OCI-M2 (cell line): ENCODE results near the gene TRABD2A.
A peak's percentile ranks its signal among the peaks of the same experiment; 100 is the strongest.
"Not testable (repeated sequence)": the region's sequence is repeated elsewhere in the genome, so short reads cannot be mapped to it uniquely, and the experiment has no call there.

Source experiments
- DNase-seq: peaks from one replicate; lab custom pipeline; 2025; ENCODE audit not compliant: unreplicated experiment; lab: John Stamatoyannopoulos, UW

TRABD2A gene

GRCh38 chr2:84880645-84881521, at the start of gene TRABD2A:
TRABD2A (minus strand) TSS chr2:84881084; CDS start chr2:84881039, 45 bp downstream.
- no peak for DNase-seq

DNA sequence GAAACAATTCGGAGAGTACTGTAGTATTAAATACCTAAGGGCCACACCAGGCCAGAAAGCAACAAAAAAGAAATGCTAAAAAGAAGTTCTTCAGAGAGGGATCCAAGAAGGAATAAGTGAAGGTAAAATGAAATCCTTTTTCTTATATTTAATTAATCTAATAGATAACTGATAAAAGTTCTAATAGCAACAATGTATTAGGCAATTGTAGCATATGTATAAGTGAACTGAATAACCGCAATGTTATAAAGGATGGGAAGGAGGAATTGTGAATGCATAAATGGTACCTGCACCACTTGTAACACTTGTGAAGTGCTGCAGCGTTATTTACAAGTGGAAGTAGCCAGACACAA, 46.4 kb upstream of the TRABD2A start:
- DNase-seq, result no peak

DNA sequence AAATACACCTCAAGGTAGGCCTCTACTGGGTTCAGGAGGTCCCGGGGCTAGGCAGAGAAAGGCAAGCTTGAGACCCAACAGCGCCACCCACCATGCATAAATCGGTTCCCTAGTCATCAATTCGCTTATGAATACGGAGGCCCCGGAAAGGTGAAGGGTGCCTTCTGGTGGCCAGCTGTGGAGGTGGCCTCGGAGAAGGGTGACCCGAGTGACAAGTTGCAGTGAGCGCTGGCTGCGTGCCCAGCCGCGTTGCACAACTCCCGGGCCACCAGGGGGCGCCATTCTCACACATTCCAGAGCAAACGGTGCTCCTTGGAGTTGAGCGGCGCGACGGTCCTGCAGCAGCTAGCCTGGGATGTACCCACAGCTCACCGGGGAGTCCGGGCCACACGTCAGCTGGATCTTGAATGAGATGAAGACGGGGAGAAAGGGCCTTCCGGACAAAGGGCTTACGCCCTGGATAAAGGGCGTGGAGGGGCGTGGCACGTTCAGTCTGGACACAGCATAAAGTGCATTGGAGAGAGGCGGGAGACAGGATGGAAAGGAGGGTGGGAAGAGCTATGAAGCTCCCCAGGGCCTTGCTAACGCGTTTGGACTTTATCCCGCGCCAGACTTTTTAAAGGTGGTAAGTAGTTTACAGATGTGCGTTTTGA, 45.0 kb upstream of the TRABD2A start:
- DNase-seq, result peak; percentile 65

GRCh38 chr2:84925336-84925723, 44.4 kb upstream of the TRABD2A start:
- no peak for DNase-seq

DNA sequence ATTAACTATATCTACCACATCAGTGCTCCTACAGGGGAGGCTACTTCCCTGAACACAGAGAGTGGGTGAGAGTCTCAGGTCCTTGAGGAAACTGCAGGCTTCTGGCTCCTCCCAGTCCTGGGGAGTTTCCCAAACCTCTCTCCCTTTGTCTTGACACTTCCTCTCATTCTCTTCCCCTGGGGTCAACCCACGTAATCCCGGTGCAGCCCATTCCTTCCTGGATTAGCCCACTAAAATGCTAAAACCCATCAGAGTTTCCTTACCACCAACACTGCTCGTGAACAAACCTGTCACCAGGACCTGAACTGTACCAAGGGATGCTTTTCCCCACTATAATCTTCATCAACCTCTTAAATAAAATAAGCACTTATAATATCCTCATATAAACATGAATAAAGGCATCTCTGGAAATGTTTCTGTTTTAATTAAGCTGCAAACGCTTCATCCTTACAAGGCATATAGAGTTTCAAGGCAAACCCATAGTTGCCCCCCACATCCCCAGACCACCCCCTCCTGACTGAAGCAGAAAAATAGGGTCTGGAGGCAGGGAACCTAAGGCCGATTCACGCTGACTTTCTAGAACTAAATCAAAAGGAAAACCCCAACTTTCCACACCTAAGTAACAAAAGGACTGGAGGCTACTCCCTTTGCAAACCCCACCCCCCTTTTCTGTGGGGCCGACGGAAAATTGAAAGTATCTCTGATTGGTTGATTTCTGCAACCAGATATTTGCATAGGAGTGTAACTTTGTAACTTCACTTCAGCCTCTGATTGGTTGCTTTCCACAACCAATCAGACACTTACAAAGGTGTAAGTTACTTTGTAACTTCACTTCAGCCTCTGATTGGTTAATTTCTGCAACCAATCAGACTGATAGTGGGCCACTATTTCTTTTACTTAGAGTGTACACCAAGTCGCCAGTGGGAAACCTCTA, 43.6 kb upstream of the TRABD2A start:
- DNase-seq, result no peak

- DNase-seq, result no peak
These were observed 42.1 kb upstream of the TRABD2A start for GRCh38 chr2:84923009-84923408.

DNA sequence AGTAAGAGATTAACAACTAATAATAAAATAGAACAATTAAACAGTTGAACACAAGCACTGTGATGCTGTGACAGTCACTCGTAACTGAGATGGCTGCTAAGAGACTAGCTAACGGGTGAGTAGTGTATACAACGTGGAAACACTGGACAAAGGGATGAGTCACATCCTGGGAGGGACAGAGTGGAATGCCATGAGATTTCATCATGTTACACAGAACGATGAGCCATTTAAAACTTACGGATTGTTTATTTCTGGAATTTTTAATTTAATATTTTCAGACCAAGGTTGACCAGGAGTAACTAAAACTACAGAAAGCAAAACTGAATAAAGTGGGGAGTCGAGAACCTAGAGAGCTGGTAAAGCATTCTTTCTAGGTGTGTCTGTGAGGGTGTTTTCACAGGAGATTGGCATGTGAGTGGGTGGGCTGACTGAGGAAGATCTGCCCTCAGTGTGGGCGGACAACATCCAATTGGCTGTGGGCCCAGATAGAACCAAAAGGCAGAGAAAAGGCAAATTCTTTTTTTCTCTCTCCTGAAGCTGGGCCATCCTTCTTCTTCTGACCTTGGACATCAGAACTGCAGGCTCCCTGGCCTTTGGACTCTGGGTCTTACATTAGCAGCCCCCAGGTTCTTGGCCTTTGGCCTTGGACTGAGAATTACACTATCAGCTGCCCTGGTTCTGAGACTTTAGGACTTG, 39.1 kb upstream of the TRABD2A start:
- DNase-seq, result no peak

GRCh38 chr2:84918430-84918829, 37.5 kb upstream of the TRABD2A start:
- no peak for DNase-seq

DNA sequence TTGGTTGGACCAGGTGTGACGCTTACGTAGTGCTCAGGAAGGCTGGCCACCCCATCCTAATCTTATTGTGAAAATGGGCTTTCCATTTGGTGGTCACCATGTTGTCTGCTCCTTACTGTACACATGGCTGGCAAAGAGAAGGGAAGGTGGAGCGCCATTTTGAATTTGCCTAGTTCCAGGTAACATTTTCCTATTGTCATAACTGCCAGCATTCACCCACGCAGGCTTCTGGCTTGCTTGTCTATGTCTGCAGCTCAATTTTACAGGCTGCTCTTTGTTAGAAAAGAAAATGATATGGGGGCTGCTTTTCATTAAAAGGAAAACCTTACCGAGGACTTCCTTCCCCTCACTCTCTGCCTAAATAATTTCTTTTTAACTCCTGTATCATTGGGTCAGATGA, 36.9 kb upstream of the TRABD2A start:
- not testable (repeated sequence) for DNase-seq

- DNase-seq, result not testable (repeated sequence)
These were observed 34.8 kb upstream of the TRABD2A start for GRCh38 chr2:84915675-84916074.

DNA sequence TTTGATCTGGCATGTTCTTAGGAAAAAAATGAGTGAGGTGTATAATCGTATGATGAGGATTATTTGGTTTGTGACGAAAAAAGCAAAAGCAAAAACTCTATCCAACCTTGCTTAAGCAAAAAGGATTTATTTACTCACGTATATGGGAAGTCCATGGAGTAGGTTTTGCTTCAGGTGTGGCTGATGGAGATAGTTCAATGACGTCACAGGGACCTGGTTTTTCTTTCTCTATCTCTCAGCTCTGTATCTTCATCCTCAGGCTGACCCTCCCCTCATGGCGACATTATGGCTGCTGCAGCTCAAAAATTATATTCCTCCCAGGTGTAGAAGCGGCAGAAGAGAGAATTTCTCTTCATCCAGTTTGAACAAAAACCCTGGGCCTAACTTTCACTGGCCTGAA, 33.5 kb upstream of the TRABD2A start:
- no peak for DNase-seq

GRCh38 chr2:84912984-84913383, 32.1 kb upstream of the TRABD2A start:
- DNase-seq, result no peak

DNA sequence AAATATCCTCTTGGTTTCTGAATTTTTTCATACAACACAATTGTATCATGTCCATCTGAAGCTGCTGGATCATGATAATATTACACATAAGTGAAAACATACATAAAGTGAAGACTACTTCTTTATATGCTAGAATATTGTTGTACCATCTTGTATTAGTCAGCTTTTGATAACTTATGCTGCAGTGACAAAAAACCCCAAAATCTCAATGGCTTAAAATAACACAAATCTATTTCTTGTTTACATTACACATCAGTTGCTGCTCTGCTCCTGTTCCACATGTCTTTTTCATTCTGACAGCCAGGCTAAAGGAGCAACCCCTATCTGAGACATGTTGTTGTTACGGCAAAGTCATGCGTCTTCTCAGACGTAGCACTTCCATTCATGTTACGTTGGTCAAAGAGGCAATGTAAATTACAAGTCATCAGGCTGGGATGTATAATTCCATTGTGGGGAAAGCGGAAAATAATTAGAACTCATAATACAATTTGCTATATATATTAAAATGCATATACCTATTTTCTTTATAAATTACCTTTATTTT, 30.3 kb upstream of the TRABD2A start:
- no peak for DNase-seq

- no peak for DNase-seq
These were observed 28.2 kb upstream of the TRABD2A start for GRCh38 chr2:84908948-84909713.

- DNase-seq, result no peak
These were observed 26.2 kb upstream of the TRABD2A start for GRCh38 chr2:84906900-84907714.

DNA sequence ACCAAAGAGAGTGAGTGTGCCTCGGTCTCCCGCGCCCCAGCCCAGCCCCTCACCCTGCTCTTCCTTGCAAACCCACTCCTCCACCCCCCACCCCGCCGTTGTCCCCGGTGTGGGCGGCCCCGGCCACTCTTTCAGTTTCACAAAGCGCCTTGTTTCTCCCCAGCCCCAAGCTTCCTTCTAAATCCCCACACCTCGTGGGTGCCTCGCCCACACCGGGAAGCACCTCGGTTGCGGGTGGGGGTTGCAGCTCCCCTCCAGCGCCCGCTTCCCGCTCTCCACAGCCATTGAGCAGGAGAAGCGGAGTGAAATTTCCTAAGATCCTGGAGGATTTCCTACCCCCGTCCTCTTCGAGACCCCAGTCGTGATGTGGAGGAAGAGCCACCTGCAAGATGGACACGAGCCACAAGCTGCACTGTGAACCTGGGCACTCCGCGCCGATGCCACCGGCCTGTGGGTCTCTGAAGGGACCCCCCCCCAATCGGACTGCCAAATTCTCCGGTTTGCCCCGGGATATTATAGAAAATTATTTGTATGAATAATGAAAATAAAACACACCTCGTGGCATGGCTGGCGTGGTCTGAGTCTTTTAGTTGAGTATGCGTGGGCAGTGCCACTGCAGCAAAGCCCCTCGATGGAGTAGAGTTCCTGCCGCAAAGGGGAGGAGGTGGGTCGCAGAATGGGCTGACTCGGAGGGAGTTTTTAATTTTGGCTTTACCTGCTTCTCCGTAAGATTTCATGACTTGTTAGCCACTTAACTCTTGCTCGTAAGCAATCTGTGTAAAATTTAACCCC, 25.4 kb upstream of the TRABD2A start:
- no peak for DNase-seq

DNA sequence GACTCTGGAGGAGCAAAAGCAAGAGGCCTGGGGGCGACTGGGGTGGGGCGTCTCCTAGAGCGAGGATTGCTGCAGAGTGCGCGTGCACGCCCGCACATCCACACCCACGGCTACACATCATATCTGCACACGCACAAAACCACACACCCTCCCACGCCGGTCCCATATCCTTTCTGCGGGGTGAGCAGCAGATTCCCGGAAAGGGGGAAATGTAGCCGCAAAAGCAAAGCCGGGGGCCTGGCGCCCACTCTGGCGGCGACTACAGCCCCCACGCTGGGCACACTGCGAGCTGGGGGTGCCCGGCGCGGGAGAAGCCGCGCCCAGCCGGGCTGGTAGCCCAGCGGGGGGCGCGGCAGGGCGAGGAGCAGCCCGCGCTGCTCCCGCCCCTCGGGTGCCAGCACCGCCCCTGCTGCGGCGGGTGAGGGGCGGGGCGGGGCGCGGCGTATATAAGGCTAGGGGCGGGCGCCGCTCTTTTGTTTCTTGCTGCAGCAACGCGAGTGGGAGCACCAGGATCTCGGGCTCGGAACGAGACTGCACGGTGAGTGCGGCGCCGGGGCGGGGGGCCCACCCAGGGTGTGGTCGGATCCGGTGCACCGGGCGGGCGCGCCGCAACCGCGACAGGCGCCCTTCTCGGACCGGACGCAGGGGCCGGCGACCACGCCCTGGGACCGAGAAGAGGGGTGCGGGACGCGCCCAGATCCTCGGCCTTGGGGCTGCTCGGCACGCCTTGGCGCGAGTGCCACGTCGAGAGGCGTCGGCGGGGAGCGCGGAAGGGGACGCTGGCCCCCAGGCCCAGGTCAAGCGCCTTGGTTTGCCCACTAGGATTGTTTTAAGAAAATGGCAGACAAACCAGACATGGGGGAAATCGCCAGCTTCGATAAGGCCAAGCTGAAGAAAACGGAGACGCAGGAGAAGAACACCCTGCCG, 24.6 kb upstream of the TRABD2A start, which contains the start of gene TMSB10:
Gene TMSB10 (plus strand): TSS at position 476 of the 927 bp plus-strand sequence.
- no peak for DNase-seq
